Spleen (tissue), 11 donors: Measurements from ENCODE around the gene ZCCHC4. TPM values are rescaled to one million over a fixed set of nuclear protein-coding genes. Genes with fewer than 3 reads are reported as not detected.

Experiments
- DNase-seq: peaks from one replicate; pipeline ENCODE4 v3.0.0-alpha.2; 2020
- H3K27ac ChIP-seq, 8 donors: fragments of 200-600 bp; sonication (generic) in 7 of 8; 1 replicate in 4 of 8; 2 replicates in 4 of 8; pipeline versions ENCODE4 v1.5.0 to v1.8.0; 2016 to 2021; ENCODE audit warnings: inconsistent platforms in 4 of 8, mild to moderate bottlenecking in 4 of 8, moderate library complexity in 1 of 8
- H3K27me3 ChIP-seq, 7 donors: fragments of 200-600 bp; sonication (generic) in 6 of 7; replicated peaks in 1 of 7; 1 replicate in 4 of 7; 2 replicates in 3 of 7; pipeline versions ENCODE4 v1.5.0 to v1.8.0; 2016 to 2021; ENCODE audit warnings: inconsistent platforms in 3 of 7, mild to moderate bottlenecking in 1 of 7
- H3K36me3 ChIP-seq, 6 donors: fragments of 200-600 bp; sonication (generic) in 5 of 6; 1 replicate in 4 of 6; 2 replicates in 2 of 6; pipeline versions ENCODE4 v1.5.0 to v1.8.0; 2016 to 2021; ENCODE audit warnings: inconsistent platforms in 2 of 6
- H3K4me1 ChIP-seq, 6 donors: fragments of 200-600 bp; sonication (generic) in 5 of 6; 1 replicate in 3 of 6; 2 replicates in 3 of 6; pipeline versions ENCODE4 v1.5.0 to v1.8.0; 2016 to 2021; ENCODE audit warnings: inconsistent platforms in 3 of 6
- H3K4me3 ChIP-seq, 8 donors: fragments of 200-600 bp; sonication (generic) in 7 of 8; 1 replicate in 4 of 8; 2 replicates in 4 of 8; pipeline versions ENCODE4 v1.5.0 to v1.8.0; 2016 to 2021; ENCODE audit warnings: inconsistent platforms in 4 of 8, mild to moderate bottlenecking in 4 of 8, moderate library complexity in 2 of 8
- H3K9me3 ChIP-seq, 8 donors: fragments of 200-600 bp; sonication (generic) in 7 of 8; 1 replicate in 4 of 8; 2 replicates in 4 of 8; pipeline versions ENCODE4 v1.5.0 to v1.8.0; 2016 to 2021; ENCODE audit warnings: inconsistent platforms in 4 of 8
- CTCF ChIP-seq, 11 experiments: fragments of 200-600 bp in 7 of 11; fragments of 450-650 bp in 4 of 11; sonication (generic) in 4 of 11; IDR thresholded peaks in 8 of 11; conservative IDR thresholded peaks in 3 of 11; 1 replicate in 7 of 11; 2 replicates in 4 of 11; pipeline versions ENCODE4 v1.4.0 to v1.8.0; 2016 to 2021; ENCODE audit warnings: antibody characterized with exemption in 11 of 11, inconsistent platforms in 4 of 11, mild to moderate bottlenecking in 1 of 11
- POLR2A ChIP-seq, 3 donors: fragments of 450-650 bp; IDR thresholded peaks; one replicate each; pipeline ENCODE4 v1.5.1; 2017; ENCODE audit warnings: antibody characterized with exemption in 3 of 3, mild to moderate bottlenecking in 1 of 3
- POLR2AphosphoS5 ChIP-seq, 3 donors: sonication (generic); formaldehyde crosslinking; IDR thresholded peaks; one replicate each; pipeline ENCODE4 v1.5.1; 2017; ENCODE audit warnings: antibody characterized with exemption in 3 of 3
- WGBS, 5 donors: extraction: QIAGEN DNeasy Blood & Tissue Kit in 3 of 5; methylation state at CpG; one replicate each; pipeline versions ENCODE4 v1.1.5 to v1.1.7; 2013 to 2018; 5-methylcytosine and 5-hydroxymethylcytosine counted together
- intact Hi-C: fragments of 100-400 bp; cut with DNase I; formaldehyde crosslinking; loops from one replicate; pipeline ENCODE4 v1.15.0; 2023; ENCODE audit warnings: low total_unique reads
- polyA plus RNA-seq, 3 donors: library from polyadenylated mRNA; stranded (reverse); fragments of 200-250 nt; gene quantifications; one replicate each; pipeline ENCODE4 v1.2.1, GENCODE V29; 2013
- total RNA-seq, 7 donors: library from RNA; depleted of rRNA in 3 of 7; stranded (reverse); fragments of >200 nt in 3 of 7; fragmentation: NEBNext Ultra II Directional in 4 of 7; extraction: Animal tissue kit (Norgen Biotek cat#: 25700) in 4 of 7; gene quantifications; one replicate each; pipeline versions ENCODE4 v1.1.0 to v1.2.1, GENCODE V29; 2016 to 2021
- donor health status: healthy with polysubstance abuse.
- donor health status: DM: no; HTN: no; CAD: no; lungs with moderate emphysema.
- donor health status: DM: no; HTN: no; CAD: no.
- donor health status: Bipolar disorder and iron deficiency.
- donor health status: healthy.
- donor health status: DM: no; HTN: no; CAD: no.
- donor health status: DM: yes; HTN: yes; CAD: no.

The ZCCHC4 gene
- total and polyA plus RNA-seq, 10 donors = 5.6 to 14.7 (median 12.1) TPM

GRCh38 chr4:25299476-25300203, 12.9 kb upstream of the ZCCHC4 start:
- TF ChIP-seq CTCF (IDR thresholded peaks at IDR 0.05 in 8 of 11, conservative IDR thresholded peaks at IDR 0.05 in 3 of 11) = no peak
- TF ChIP-seq POLR2AphosphoS5 (IDR thresholded peaks at IDR 0.05) = no peak
- no peak for TF ChIP-seq POLR2A (IDR thresholded peaks at IDR 0.05)
- no peak for DNase-seq
- H3K27ac ChIP-seq = no peak overlapping the region

GRCh38 chr4:25301471-25301870, 11.1 kb upstream of the ZCCHC4 start:
- TF ChIP-seq POLR2A (IDR thresholded peaks at IDR 0.05) (no peak), CTCF (IDR thresholded peaks at IDR 0.05 in 8 of 11, conservative IDR thresholded peaks at IDR 0.05 in 3 of 11) (no peak), POLR2AphosphoS5 (IDR thresholded peaks at IDR 0.05) (no peak)
- Histone ChIP-seq H3K4me1 (no peaks in the 10 kb centered on the region), H3K27ac (no peak overlapping the region), H3K4me3 (no peak overlapping the region), H3K27me3 (peaks cover 0 to 6% (median 0%) of the 10 kb centered on the region in 7 donors), H3K36me3 (no peaks in the 10 kb centered on the region), H3K9me3 (no peaks in the 10 kb centered on the region)
- DNase-seq = no peak
- 79 to 87% (median 83%) methylated on average over 4 of the region's 4 CpGs for WGBS, 5 donors
- intact Hi-C loops = loop anchor here (10.0 kb wide), 1 partner anchor 47 kb away; no protein-coding TSS in a partner anchor

More at GRCh38 chr4:25299476-25300203, 12.9 kb upstream of the ZCCHC4 start:
- intact Hi-C loops = loop anchor here (10.0 kb wide), 1 partner anchor 45 kb away; no protein-coding TSS in a partner anchor
- no peaks in the 10 kb centered on the region for H3K27me3 ChIP-seq
- 59 to 66% (median 64%) methylated on average over 10 of the region's 10 CpGs for WGBS, 5 donors
- no peaks in the 10 kb centered on the region for H3K36me3 ChIP-seq
- H3K4me1 ChIP-seq = no peaks in the 10 kb centered on the region
- no peak overlapping the region for H3K4me3 ChIP-seq
- no peaks in the 10 kb centered on the region for H3K9me3 ChIP-seq

GRCh38 chr4:25302626-25303025, 9.9 kb upstream of the ZCCHC4 start:
- Histone ChIP-seq H3K36me3 (no peaks in the 10 kb centered on the region), H3K27me3 (peaks cover 0 to 7% (median 0%) of the 10 kb centered on the region in 7 donors), H3K9me3 (no peaks in the 10 kb centered on the region), H3K4me1 (no peaks in the 10 kb centered on the region), H3K4me3 (no peak overlapping the region), H3K27ac (no peak overlapping the region)
- no peak for DNase-seq
- intact Hi-C loops = loop anchor here (10.0 kb wide), 1 partner anchor 48 kb away; no protein-coding TSS in a partner anchor
- WGBS, 5 donors = 82 to 96% (median 87%) methylated on average over 7 to 9 of the region's 9 CpGs
- no peak for TF ChIP-seq POLR2A (IDR thresholded peaks at IDR 0.05)
- TF ChIP-seq CTCF (IDR thresholded peaks at IDR 0.05 in 8 of 11, conservative IDR thresholded peaks at IDR 0.05 in 3 of 11) = no peak
- no peak for TF ChIP-seq POLR2AphosphoS5 (IDR thresholded peaks at IDR 0.05)

- H3K9me3 ChIP-seq = no peaks in the 10 kb centered on the region
- H3K4me3 ChIP-seq = no peak overlapping the region
- H3K36me3 ChIP-seq = no peaks in the 10 kb centered on the region
- DNase-seq = no peak
- H3K27me3 ChIP-seq = peaks cover 0 to 10% (median 0%) of the 10 kb centered on the region in 7 donors
- 80 to 92% (median 88%) methylated on average over 3 of the region's 3 CpGs for WGBS, 5 donors
- H3K4me1 ChIP-seq = no peaks in the 10 kb centered on the region
- no peak for TF ChIP-seq CTCF (IDR thresholded peaks at IDR 0.05 in 8 of 11, conservative IDR thresholded peaks at IDR 0.05 in 3 of 11)
- no peak for TF ChIP-seq POLR2A (IDR thresholded peaks at IDR 0.05)
- TF ChIP-seq POLR2AphosphoS5 (IDR thresholded peaks at IDR 0.05) = no peak
- no peak overlapping the region for H3K27ac ChIP-seq
- intact Hi-C loops = loop anchor here (10.0 kb wide), 1 partner anchor 49 kb away; no protein-coding TSS in a partner anchor
Observed at GRCh38 chr4:25303578-25303977, 9.0 kb upstream of the ZCCHC4 start.
